GM12878 (cell line): ENCODE results near the gene COL6A1. TPM values are rescaled to one million over a fixed set of nuclear protein-coding genes. Genes with fewer than 3 reads are reported as not detected.

ENCODE experiments used
- ATAC-seq: fragments of 200-7000 bp; cut with Tn5 transposase; 3 replicates; pipeline ENCODE4 v1.9.1; 2020; ENCODE audit warnings: mild to moderate bottlenecking, moderate library complexity
- BruUV-seq: library from RNA; stranded (reverse); fragments of 400-500 nt; replicated peaks from 2 replicates; lab custom pipeline; 2021; lab: Mats Ljungman, UMichigan
- CTCF ChIA-PET: fragments of 300-600 bp; sonication (Branson Sonifier 250); formaldehyde crosslinking; extraction: SDS; loops from one replicate; lab custom pipeline; 2021; ENCODE audit warnings: inconsistent platforms; lab: Yijun Ruan, JAX
- POLR2A ChIA-PET: fragments of 350-600 bp; formaldehyde crosslinking; extraction: SDS; loops from one replicate; lab custom pipeline; 2021; ENCODE audit warnings: inconsistent platforms; lab: Charles Lee
- RAD21 ChIA-PET: fragments of 300-600 bp; sonication (Branson Sonifier 250); formaldehyde crosslinking; loops from one replicate; lab custom pipeline; 2023; ENCODE audit warnings: antibody characterized with exemption; ENCODE audit not compliant: unreplicated experiment; lab: Charles Lee
- SMC1A ChIA-PET: fragments of 300-600 bp; sonication (Branson Sonifier 250); formaldehyde crosslinking; loops from one replicate; lab custom pipeline; 2023; ENCODE audit not compliant: unreplicated experiment, uncharacterized antibody; lab: Charles Lee
- DNase-seq: peaks from one replicate; pipeline ENCODE4 v3.0.0-alpha.2; 2011; ENCODE audit warnings: low read depth, low spot score
- FAIRE-seq: peaks from 3 replicates; lab custom pipeline; 2011; peaks lifted over from hg19 to GRCh38; lab: Jason Lieb, UNC
- H2AFZ ChIP-seq: 2 replicates; pipeline ENCODE4 v1.6.0; 2011; ENCODE audit warnings: low read depth, low read length, control low read depth; ENCODE audit not compliant: control insufficient read depth
- H3K27ac ChIP-seq: 2 replicates; pipeline ENCODE4 v1.5.1; 2011; ENCODE audit warnings: control low read depth; ENCODE audit not compliant: control insufficient read depth, insufficient read depth
- H3K27me3 ChIP-seq, 2 experiments: replicated peaks in 1 of 2; 2 replicates each; pipeline versions ENCODE4 v1.6.0 to v1.6.1; 2011; ENCODE audit warnings: low read length in 1 of 2; ENCODE audit not compliant: control insufficient read depth in 2 of 2, insufficient read depth in 2 of 2
- H3K36me3 ChIP-seq, 2 experiments: 2 replicates each; pipeline ENCODE4 v1.5.1; 2011; ENCODE audit warnings: low read length in 1 of 2; ENCODE audit not compliant: control insufficient read depth in 2 of 2, insufficient read depth in 2 of 2
- H3K4me1 ChIP-seq: 2 replicates; pipeline ENCODE4 v1.6.1; 2011; ENCODE audit warnings: mild to moderate bottlenecking, low read length, moderate library complexity, mixed read lengths; ENCODE audit not compliant: control insufficient read depth, insufficient read depth
- H3K4me2 ChIP-seq: 2 replicates; pipeline ENCODE4 v1.6.0; 2011; ENCODE audit warnings: control low read depth; ENCODE audit not compliant: control insufficient read depth, insufficient read depth
- H3K4me3 ChIP-seq: fragments of 200-600 bp; sonication (generic); 2 replicates; pipeline ENCODE4 v1.5.1; 2016
- H3K79me2 ChIP-seq: 2 replicates; pipeline ENCODE4 v1.6.0; 2011; ENCODE audit warnings: low read length; ENCODE audit not compliant: control insufficient read depth, insufficient read depth
- H3K9ac ChIP-seq: 2 replicates; pipeline ENCODE4 v1.8.0; 2011; ENCODE audit warnings: low read length, control low read depth, mixed read lengths; ENCODE audit not compliant: control insufficient read depth, insufficient read depth
- H3K9me3 ChIP-seq: replicated peaks from 3 replicates; pipeline ENCODE4 v1.5.1; 2011; ENCODE audit warnings: mild to moderate bottlenecking, low read length; ENCODE audit not compliant: control insufficient read depth, insufficient read depth
- H4K20me1 ChIP-seq: 2 replicates; pipeline ENCODE4 v1.6.0; 2011; ENCODE audit not compliant: control insufficient read depth, insufficient read depth
- ASH2L ChIP-seq: fragments of 300-600, 200-600 bp; sonication (generic); IDR thresholded peaks from 2 replicates; pipeline ENCODE4 v1.6.1; 2017; ENCODE audit warnings: low read depth, mild to moderate bottlenecking, borderline replicate concordance
- BHLHE40 ChIP-seq, 2 experiments: fragments of 450-650 bp in 1 of 2; IDR thresholded peaks; 2 replicates each; pipeline ENCODE4 v1.6.1; 2011 to 2017; ENCODE audit warnings: low read depth in 2 of 2, borderline replicate concordance in 1 of 2, improper control_type of control experiment in 1 of 2, low read length in 1 of 2, mild to moderate bottlenecking in 1 of 2
- CBX3 ChIP-seq: fragments of 200-600 bp; sonication (generic); IDR thresholded peaks from 2 replicates; pipeline ENCODE4 v1.6.1; 2016; ENCODE audit warnings: low read depth, borderline replicate concordance
- CTCF ChIP-seq, 3 experiments: IDR thresholded peaks in 2 of 3; conservative IDR thresholded peaks in 1 of 3; 2 replicates each; pipeline ENCODE4 v1.5.1; 2011; ENCODE audit warnings: low read depth in 3 of 3, low read length in 3 of 3, mild to moderate bottlenecking in 3 of 3, control low read depth in 2 of 3, moderate library complexity in 2 of 3, inconsistent platforms in 1 of 3, mixed read lengths in 1 of 3; ENCODE audit not compliant: control insufficient read depth in 2 of 3, insufficient read depth in 1 of 3; ENCODE audit errors: extremely low read depth in 1 of 3
- EGR1 ChIP-seq, 2 experiments: IDR thresholded peaks; 1 replicate in 1 of 2; 2 replicates in 1 of 2; pipeline ENCODE4 v1.6.1; 2011 to 2012; ENCODE audit warnings: low read depth in 2 of 2, low read length in 2 of 2, borderline replicate concordance in 1 of 2, mild to moderate bottlenecking in 1 of 2, moderate library complexity in 1 of 2
- EZH2 ChIP-seq: IDR thresholded peaks from 2 replicates; pipeline ENCODE4 v1.6.1; 2012; ENCODE audit warnings: low read depth, mild to moderate bottlenecking, control low read depth, inconsistent platforms, low read length, borderline replicate concordance; ENCODE audit not compliant: control insufficient read depth
- IKZF1 ChIP-seq: fragments of 450-650 bp; conservative IDR thresholded peaks from 2 replicates; pipeline ENCODE4 v1.6.1; 2017; ENCODE audit warnings: antibody characterized with exemption, mild to moderate bottlenecking
- IRF3 ChIP-seq: fragments of 450-650 bp; IDR thresholded peaks from 2 replicates; pipeline ENCODE4 v1.6.1; 2014; ENCODE audit warnings: mild to moderate bottlenecking
- IRF4 ChIP-seq: IDR thresholded peaks from 2 replicates; pipeline ENCODE4 v1.6.1; 2011; ENCODE audit warnings: low read depth, low read length
- PAX5 ChIP-seq: IDR thresholded peaks from 2 replicates; pipeline ENCODE4 v1.6.1; 2011; ENCODE audit warnings: low read depth, low read length, borderline replicate concordance
- POU2F2 ChIP-seq: IDR thresholded peaks from 3 replicates; pipeline ENCODE4 v1.6.1; 2011; ENCODE audit warnings: low read depth, mild to moderate bottlenecking, low read length, borderline replicate concordance
- RELB ChIP-seq: fragments of 450-650 bp; IDR thresholded peaks from 2 replicates; pipeline ENCODE4 v1.6.1; 2017; ENCODE audit warnings: low read depth, mild to moderate bottlenecking, moderate library complexity
- YY1 ChIP-seq: IDR thresholded peaks from 2 replicates; pipeline ENCODE4 v1.6.1; 2011; ENCODE audit warnings: low read depth, mild to moderate bottlenecking, low read length
- ZBTB33 ChIP-seq: fragments of 450-650 bp; IDR thresholded peaks from 2 replicates; pipeline ENCODE4 v1.6.1; 2017; ENCODE audit warnings: mild to moderate bottlenecking
- ZZZ3 ChIP-seq: IDR thresholded peaks from 2 replicates; pipeline ENCODE4 v1.6.1; 2011; ENCODE audit warnings: low read depth; ENCODE audit not compliant: control insufficient read depth, insufficient read length
- WGBS: methylation state at CpG from one replicate; pipeline ENCODE4 v1.1.6; 2016; ENCODE audit warnings: low lambda C conversion rate; ENCODE audit not compliant: insufficient replicate concordance, insufficient coverage; ENCODE audit errors: missing lambda C conversion rate; 5-methylcytosine and 5-hydroxymethylcytosine counted together
- in situ Hi-C: fragments of 300-500 bp; cut with MboI; formaldehyde crosslinking; loops from 9 replicates; pipeline ENCODE4 v1.14.3; 2018; ENCODE audit warnings: mixed read lengths
- intact Hi-C: fragments of 100-400 bp; cut with micrococcal nuclease; formaldehyde crosslinking; loops from one replicate; pipeline ENCODE4 v1.14.2; 2022; ENCODE audit not compliant: unreplicated experiment
- polyA plus RNA-seq, 11 experiments: library from polyadenylated mRNA; depleted of rRNA in 4 of 11; unstranded in 6 of 11; stranded (reverse) in 5 of 11; fragments of >200 nt; fragmentation: Nextera tagmentation in 4 of 11; fragmentation: Illumina TruSeq in 1 of 11; extraction: Ambion mirVana in 4 of 11; extraction: Trizol in 1 of 11; gene quantifications; 1 replicate in 1 of 11; 2 replicates in 10 of 11; pipeline versions ENCODE4 v1.2.1 to v1.2.3, GENCODE V29; 2011 to 2016; ENCODE audit warnings: inconsistent platforms in 2 of 11, missing spikeins in 2 of 11, low read depth in 1 of 11
- total RNA-seq, 4 experiments: library from RNA; depleted of rRNA in 3 of 4; stranded (reverse); fragments of >200 nt in 3 of 4; fragmentation: Illumina TruSeq in 1 of 4; extraction: Trizol in 1 of 4; gene quantifications; 2 replicates each; pipeline versions ENCODE4 v1.2.1 to v1.2.3, GENCODE V29; 2013 to 2021

Gene COL6A1
- total and polyA plus RNA-seq, 10 of the 15 experiments (the other 5 are each of a cell fraction or from before 2014, with no cell fraction given): 0.12 to 1.3 (median 0.20) TPM; not detected in 7

GRCh38 chr21:45982092-45982757 lies 655 bp downstream of the COL6A1 start:
- no peaks in the 10 kb centered on the region for H4K20me1 ChIP-seq
- no peak for FAIRE-seq
- POLR2A ChIA-PET: no interaction called here
- TF ChIP-seq IKZF1 (no peak), IRF4 (no peak), PAX5 (no peak), CBX3 (no peak), BHLHE40 (IDR thresholded peaks at IDR 0.05; ENCODE audit: borderline replicate concordance in 1 of 2, low read depth in 2 of 2, low read length in 1 of 2) (no peak), EGR1 (IDR thresholded peaks at IDR 0.05; ENCODE audit: borderline replicate concordance in 1 of 2, low read depth in 2 of 2, low read length in 2 of 2) (no peak), ZZZ3 (no peak), POU2F2 (no peak), RELB (no peak), IRF3 (no peak), ZBTB33 (no peak), YY1 (no peak), EZH2 (no peak), ASH2L (no peak), CTCF (IDR thresholded peaks at IDR 0.05 in 2 of 3, conservative IDR thresholded peaks at IDR 0.05 in 1 of 3; ENCODE audit: control insufficient read depth in 2 of 3, extremely low read depth in 1 of 3, insufficient read depth in 1 of 3, low read depth in 3 of 3, low read length in 3 of 3) (no peak)

More at GRCh38 chr21:45982092-45982757, 655 bp downstream of the COL6A1 start:
- in situ Hi-C loops (no loop called here), intact Hi-C loops (no loop called here)
- H3K27me3 ChIP-seq: peaks cover 0 to 3% of the 10 kb centered on the region in 2 experiments; a peak in 2 of 4 replicates
- H3K4me2 ChIP-seq: peak overlapping the region; percentile 71
- CTCF ChIA-PET: no interaction called here
- no TSS peak for BruUV-seq
- H3K4me1 ChIP-seq: no peaks in the 10 kb centered on the region; the same call in 1 of the 2 replicates
- H2AFZ ChIP-seq: no peak overlapping the region
- 10% methylated on average over 44 of the region's 45 CpGs for WGBS
- ATAC-seq (peak; percentile 29; the same call in 1 of the 3 replicates), DNase-seq (no peak)
- RAD21 ChIA-PET: no interaction called here
- no peaks in the 10 kb centered on the region for H3K9me3 ChIP-seq
- H3K4me3 ChIP-seq: no peak overlapping the region
- SMC1A ChIA-PET: no interaction called here
- no peak overlapping the region for H3K9ac ChIP-seq
- H3K27ac ChIP-seq: no peak overlapping the region
- no peaks in the 10 kb centered on the region for H3K79me2 ChIP-seq
- H3K36me3 ChIP-seq: no peaks in the 10 kb centered on the region
